ENCODE measurements around the gene MRGPRD.

- TF ChIP-seq GABPA (IDR thresholded peaks at IDR 0.05; ENCODE audit: low read depth) (no peak), CTCF (IDR thresholded peaks at IDR 0.05; ENCODE audit: insufficient read depth, low read length) (no peak), POLR2AphosphoS5 (IDR thresholded peaks at IDR 0.05; ENCODE audit: low read depth) (no peak)
Observed at GRCh38 chr11:69014898-69015549, 34.2 kb upstream of the MRGPRD start.

Data from HL-60 (cell line).